HUES64 (cell line): ENCODE measurements around the gene CISD3.
A peak's percentile ranks its signal among the peaks of the same experiment; 100 is the strongest.

Source experiments
- H3K27ac ChIP-seq: 2 replicates; pipeline ENCODE4 v1.7.0; 2013; ENCODE audit warnings: low read depth, low read length, inconsistent platforms
- H3K27me3 ChIP-seq: 2 replicates; pipeline ENCODE4 v1.6.1; 2013; ENCODE audit warnings: mild to moderate bottlenecking, low read length; ENCODE audit not compliant: insufficient read depth
- H3K36me3 ChIP-seq: 2 replicates; pipeline ENCODE4 v1.6.1; 2013; ENCODE audit warnings: mild to moderate bottlenecking, low read length; ENCODE audit not compliant: insufficient read depth
- H3K4me1 ChIP-seq: 2 replicates; pipeline ENCODE4 v1.6.1; 2013; ENCODE audit warnings: mild to moderate bottlenecking, low read length, moderate library complexity; ENCODE audit not compliant: insufficient read depth
- H3K4me3 ChIP-seq: 2 replicates; pipeline ENCODE4 v1.5.1; 2013; ENCODE audit warnings: mild to moderate bottlenecking, low read length, moderate library complexity
- H3K9ac ChIP-seq: 2 replicates; pipeline ENCODE4 v1.6.1; 2013; ENCODE audit warnings: mild to moderate bottlenecking, low read depth, low read length
- H3K9me3 ChIP-seq: 2 replicates; pipeline ENCODE4 v1.6.1; 2013; ENCODE audit warnings: low read depth, low read length; ENCODE audit not compliant: insufficient read depth
- WGBS: fragments of 150-250, 120-280 bp; methylation state at CpG from one replicate; pipeline ENCODE4 v1.1.7; 2013; ENCODE audit warnings: missing lambda C conversion rate; 5-methylcytosine and 5-hydroxymethylcytosine counted together

CISD3 gene

DNA sequence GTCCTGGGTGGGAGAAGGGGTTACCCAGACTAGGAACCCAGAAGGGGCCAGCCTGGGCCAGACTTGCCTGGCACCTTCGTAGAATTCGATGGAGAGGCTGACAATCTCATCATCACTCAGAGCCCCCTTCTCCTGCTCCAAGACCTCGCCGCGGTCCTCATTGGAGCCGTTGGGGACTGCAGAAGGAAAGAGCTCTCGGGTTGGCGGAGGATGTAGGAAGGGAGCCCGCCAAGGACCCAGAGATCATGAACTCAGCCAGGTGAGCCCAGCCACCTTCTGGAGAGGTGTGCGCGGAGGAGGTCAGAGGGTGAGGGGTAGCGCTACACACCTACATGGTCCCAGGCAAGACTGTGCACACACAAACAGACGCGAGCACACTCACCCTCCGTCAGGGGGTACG, 8.5 kb downstream of the CISD3 start:
- WGBS: 98% methylated on average over 16 of the region's 16 CpGs
- Histone ChIP-seq H3K36me3 (peaks cover 53% of the 10 kb centered on the region), H3K27me3 (no peaks in the 10 kb centered on the region), H3K9me3 (no peaks in the 10 kb centered on the region), H3K9ac (no peak overlapping the region), H3K4me1 (peaks cover 4% of the 10 kb centered on the region; the same call in 1 of the 2 replicates), H3K4me3 (no peak overlapping the region), H3K27ac (no peak overlapping the region)

DNA sequence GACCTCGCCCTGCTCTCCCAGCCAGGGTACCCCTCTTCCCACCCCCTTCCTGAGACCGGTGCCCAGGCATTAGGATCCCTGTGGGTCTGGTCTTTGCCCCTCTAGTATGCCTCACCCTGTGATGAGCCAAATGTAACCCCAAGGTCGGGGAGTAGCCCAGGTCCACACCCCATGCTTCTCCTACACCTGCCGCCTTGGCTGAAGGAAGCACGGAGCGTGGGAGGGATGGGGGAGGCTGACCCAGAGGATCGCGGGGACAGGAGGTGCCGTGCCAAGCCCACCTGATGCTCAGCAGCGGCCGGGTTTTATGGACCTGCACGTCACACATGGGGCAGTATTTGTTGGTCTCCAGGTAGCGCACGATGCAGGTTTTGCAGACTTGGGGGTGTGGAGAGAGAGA, 9.2 kb downstream of the CISD3 start:
- H3K27me3 ChIP-seq: no peaks in the 10 kb centered on the region
- H3K9me3 ChIP-seq: no peaks in the 10 kb centered on the region
- peaks cover 9% of the 10 kb centered on the region; the same call in 1 of the 2 replicates for H3K4me1 ChIP-seq
- H3K36me3 ChIP-seq: peaks cover 47% of the 10 kb centered on the region
- no peak overlapping the region for H3K27ac ChIP-seq
- H3K9ac ChIP-seq: no peak overlapping the region
- 97% methylated on average over 14 of the region's 14 CpGs for WGBS
- no peak overlapping the region for H3K4me3 ChIP-seq

DNA sequence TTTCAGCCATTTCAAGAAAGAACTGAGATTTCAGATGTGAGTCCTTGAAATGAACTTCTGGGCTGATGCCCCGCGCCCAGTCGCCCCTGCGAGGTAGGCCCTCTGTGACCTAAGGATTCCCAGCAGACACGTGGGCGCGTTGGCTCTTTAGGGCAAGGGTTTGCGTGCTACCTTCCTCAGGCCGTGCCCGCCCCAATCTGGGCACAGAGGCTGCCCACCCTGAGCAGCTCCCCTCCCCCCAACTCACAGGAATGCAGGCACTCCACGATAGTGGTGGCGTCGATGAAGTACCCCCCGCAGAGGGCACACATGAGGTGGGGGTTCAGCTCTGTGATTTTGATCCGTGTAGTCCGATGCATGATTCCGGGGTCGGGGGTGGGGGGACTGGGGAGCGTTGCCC, 9.9 kb downstream of the CISD3 start:
- H3K36me3 ChIP-seq: peaks cover 41% of the 10 kb centered on the region
- H3K27me3 ChIP-seq: no peaks in the 10 kb centered on the region
- no peak overlapping the region for H3K4me3 ChIP-seq
- H3K9ac ChIP-seq: no peak overlapping the region
- peaks cover 13% of the 10 kb centered on the region; the same call in 1 of the 2 replicates for H3K4me1 ChIP-seq
- no peak overlapping the region for H3K27ac ChIP-seq
- 96% methylated on average over 19 of the region's 19 CpGs for WGBS
- no peaks in the 10 kb centered on the region for H3K9me3 ChIP-seq

DNA sequence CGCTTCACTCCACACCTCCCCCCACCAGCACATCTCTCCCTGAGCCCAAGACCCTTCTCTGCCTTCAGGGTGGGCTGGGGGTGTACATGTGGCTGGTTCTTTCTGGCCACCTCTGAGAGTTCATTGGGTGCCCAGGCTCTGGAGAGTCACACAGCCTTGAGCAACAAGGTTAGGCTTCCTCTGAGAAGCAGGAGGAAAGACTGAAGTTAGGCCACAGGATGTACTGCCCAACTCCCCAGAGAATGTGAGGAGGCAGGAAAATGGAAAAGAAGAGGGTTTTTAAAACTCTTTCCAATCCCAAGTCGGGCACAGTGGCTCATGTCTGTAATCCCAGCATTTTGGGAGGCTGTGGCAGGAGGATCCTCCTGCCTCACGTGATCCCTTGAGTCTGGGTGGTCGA, 10.7 kb downstream of the CISD3 start:
- H3K36me3 ChIP-seq: peaks cover 37% of the 10 kb centered on the region
- no peaks in the 10 kb centered on the region for H3K27me3 ChIP-seq
- WGBS: 94% methylated on average over 4 of the region's 4 CpGs
- no peak overlapping the region for H3K9ac ChIP-seq
- H3K4me1 ChIP-seq: peaks cover 18% of the 10 kb centered on the region
- H3K9me3 ChIP-seq: no peaks in the 10 kb centered on the region
- no peak overlapping the region for H3K4me3 ChIP-seq
- no peak overlapping the region for H3K27ac ChIP-seq

DNA sequence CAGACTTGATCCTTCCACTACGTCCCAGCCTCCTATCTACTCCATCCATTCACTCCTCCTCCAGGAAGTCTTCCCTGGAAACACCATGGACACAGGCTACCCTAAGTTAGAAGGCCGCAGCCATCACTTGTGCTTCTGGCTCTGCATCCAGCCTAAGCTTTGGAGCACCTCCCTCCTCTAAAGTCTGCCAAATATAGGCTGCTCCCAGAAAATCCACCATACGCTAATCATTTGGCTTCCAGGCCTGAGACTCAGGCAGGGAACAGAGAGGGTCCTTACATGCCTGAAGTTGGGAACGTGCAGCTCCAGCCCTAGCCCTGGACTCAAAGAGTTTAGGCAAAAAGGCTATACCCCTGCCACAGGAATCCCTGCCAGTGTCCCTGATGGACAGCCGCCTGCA, 11.3 kb downstream of the CISD3 start:
- Histone ChIP-seq H3K27ac (no peak overlapping the region), H3K4me1 (peaks cover 24% of the 10 kb centered on the region), H3K27me3 (no peaks in the 10 kb centered on the region), H3K36me3 (peaks cover 31% of the 10 kb centered on the region), H3K9me3 (no peaks in the 10 kb centered on the region), H3K9ac (no peak overlapping the region), H3K4me3 (no peak overlapping the region)
- WGBS: 90% methylated on average over 5 of the region's 5 CpGs

DNA sequence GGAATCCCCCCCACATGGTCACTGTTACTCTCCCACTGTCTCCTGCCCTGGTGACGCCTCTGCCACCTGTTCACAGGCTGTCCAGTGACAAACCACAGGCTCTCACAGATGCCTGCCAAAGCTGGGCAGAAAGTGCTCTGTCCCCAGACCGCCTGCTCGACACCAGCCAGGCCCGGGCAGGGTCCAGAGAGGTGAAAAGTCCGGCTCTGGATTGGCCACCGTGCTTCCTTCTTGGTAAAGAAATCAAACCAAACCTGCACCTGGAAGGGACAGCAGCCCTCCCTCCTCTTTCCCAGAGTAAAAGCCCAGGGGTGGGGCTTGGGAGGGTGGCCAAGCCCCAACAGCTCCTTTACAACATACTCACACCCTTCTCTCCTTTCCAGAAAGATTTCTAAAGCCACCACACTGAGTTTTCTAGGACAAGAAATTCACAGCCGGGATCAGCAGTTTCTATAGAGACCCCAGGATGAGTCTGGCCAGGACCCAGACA, 11.8 kb downstream of the CISD3 start:
- H3K4me3 ChIP-seq: no peak overlapping the region
- H3K4me1 ChIP-seq: peaks cover 27% of the 10 kb centered on the region
- H3K9ac ChIP-seq: no peak overlapping the region
- WGBS: 92% methylated on average over 7 of the region's 7 CpGs
- H3K27ac ChIP-seq: no peak overlapping the region
- no peaks in the 10 kb centered on the region for H3K27me3 ChIP-seq
- peaks cover 31% of the 10 kb centered on the region for H3K36me3 ChIP-seq
- no peaks in the 10 kb centered on the region for H3K9me3 ChIP-seq

DNA sequence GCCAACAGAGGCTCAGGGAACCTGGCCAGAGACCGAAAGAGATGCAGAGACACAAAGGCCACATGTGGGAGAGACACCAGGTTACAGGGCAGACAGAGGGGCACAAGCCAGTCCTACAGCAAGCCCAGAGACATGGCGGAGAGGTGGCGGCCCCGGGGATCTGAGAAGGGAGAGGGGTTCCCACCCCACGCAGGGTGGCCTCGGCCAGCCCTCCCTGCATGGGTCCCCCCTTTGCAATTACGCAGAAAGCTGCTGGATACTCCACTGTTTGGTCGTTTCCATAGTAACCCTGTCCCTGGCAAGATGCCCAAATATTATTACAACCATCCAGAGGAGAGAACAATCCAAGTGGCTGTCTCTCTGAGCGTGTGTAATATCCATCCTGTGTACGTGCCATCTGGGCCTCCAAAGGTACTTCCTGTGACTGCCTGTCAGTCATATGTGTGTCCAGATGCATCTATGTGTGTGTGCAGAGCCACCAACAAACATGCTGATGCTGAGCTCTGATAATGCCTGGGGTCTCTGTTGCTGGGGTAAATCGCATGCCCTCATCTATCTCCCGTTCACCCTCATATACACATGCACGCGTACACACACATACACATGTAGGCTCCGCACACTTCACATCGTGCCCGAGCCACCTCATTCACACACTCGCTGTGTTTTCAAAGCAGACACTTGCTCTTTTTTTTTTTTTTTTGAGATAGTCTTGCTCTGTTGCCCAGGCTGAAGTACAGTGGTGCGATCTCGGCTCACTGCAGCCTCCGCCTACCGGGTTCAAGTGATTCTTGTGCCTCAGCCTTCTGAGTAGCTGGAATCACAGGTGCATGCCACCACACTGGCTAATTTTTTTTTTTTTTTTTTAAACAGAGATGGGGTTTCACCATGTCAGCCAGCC, 12.5 kb downstream of the CISD3 start:
- WGBS: 93% methylated on average over 22 of the region's 22 CpGs
- H3K4me1 ChIP-seq: peaks cover 27% of the 10 kb centered on the region

DNA sequence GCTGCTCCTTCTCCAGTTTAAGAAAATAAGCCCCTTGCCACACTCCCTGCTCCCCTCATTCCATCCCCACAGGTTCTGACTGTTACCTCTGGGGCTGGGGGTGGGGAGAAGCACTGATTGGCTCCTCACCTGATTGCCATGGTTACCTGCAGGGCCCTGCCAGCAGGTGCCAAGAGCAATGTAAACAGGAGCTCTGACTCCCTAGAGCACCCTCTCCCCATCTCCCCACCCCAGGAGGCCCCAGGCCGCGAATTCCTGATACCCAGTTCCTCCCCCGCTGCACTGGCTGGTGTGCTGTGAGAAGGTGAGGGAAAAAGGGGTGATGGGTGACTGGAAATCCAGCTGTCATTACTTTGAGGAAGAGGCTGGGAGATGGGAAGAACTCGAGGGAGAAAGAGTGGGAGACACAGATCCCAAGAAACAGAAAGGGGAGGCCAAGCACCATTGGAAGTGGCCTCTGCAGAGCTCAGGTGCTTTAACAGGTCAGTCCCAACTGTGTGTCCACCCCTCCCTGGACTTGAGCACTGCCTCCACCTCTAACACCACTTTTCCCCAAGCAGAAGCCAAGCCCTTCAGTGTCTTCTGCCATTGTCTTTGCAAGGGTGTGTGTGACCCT, 13.5 kb downstream of the CISD3 start:
- Histone ChIP-seq H3K4me3 (no peak overlapping the region), H3K27ac (no peak overlapping the region), H3K27me3 (no peaks in the 10 kb centered on the region), H3K9me3 (no peaks in the 10 kb centered on the region), H3K9ac (no peak overlapping the region), H3K36me3 (peaks cover 15% of the 10 kb centered on the region), H3K4me1 (peaks cover 27% of the 10 kb centered on the region)
- 70% methylated on average over 4 of the region's 4 CpGs for WGBS

More for the DNA sequence above, 12.5 kb downstream of the CISD3 start:
- H3K9ac ChIP-seq: no peak overlapping the region; the same call in 1 of the 2 replicates
- no peaks in the 10 kb centered on the region for H3K27me3 ChIP-seq
- peaks cover 25% of the 10 kb centered on the region for H3K36me3 ChIP-seq
- H3K4me3 ChIP-seq: no peak overlapping the region
- no peaks in the 10 kb centered on the region for H3K9me3 ChIP-seq
- H3K27ac ChIP-seq: no peak overlapping the region

DNA sequence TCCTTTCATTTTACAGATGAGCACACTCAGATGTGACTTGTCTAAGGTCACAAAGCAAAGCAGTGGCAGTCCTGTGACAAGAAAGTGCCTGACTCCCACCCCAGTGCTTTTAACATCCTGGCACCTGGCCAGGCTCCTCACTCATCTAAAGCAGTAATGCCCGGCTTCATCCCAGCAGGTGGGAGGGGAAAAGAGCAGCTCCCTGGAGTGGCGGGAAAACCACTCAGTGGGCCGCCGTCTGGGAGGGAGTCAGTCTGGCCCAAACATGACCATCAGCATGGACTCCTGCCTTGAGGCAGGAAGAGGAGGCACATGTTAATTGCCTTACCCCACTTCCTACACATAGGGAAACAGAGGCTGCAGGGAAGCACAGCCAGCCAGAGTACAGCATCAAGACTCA, 15.4 kb downstream of the CISD3 start:
- Histone ChIP-seq H3K9ac (no peak overlapping the region), H3K4me3 (peak overlapping the region; percentile 91; the same call in 1 of the 2 replicates), H3K9me3 (no peaks in the 10 kb centered on the region), H3K27ac (no peak overlapping the region), H3K4me1 (peaks cover 30% of the 10 kb centered on the region), H3K27me3 (no peaks in the 10 kb centered on the region), H3K36me3 (no peaks in the 10 kb centered on the region; the same call in 1 of the 2 replicates)
- 35% methylated on average over 4 of the region's 4 CpGs for WGBS

DNA sequence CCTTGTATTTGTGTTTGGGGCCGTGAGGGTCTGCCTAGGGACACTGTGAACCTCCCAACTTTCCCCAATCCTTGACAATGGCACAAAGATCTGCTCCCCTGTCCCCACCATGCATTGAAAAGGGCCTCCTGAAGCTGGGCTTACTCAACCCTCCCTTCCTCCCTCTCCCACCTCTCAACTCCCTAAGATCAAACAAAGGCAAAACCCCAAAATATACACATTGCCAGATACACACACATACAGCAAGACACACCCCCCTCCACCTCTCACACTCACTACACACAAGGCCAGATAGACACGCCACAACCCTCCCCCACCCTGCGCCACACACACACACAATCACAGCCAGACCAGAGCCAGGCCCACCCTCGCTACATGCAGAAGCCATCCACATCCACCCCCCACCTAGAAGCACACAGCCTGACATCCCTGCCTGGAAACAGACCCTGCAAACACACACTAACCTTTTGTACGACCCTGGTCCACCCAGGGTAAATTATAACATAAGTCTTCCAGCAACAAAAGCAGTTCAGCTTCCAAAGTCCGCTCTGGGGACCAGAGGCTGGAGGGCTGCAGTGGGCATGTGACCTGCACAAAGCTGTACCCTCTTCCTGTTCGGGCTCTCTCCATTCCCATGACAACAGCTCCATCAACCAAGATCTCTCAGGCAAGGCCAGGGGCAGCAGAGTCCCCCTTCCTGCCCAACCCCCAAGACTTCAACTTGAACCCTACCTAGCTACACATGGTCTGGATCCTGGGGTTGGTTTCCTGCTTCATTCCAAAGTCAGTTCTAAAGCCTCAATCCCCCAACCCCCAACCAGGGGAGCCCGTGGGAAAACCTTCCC, 16.1 kb downstream of the CISD3 start:
- H3K27ac ChIP-seq: no peak overlapping the region
- H3K4me1 ChIP-seq: peaks cover 30% of the 10 kb centered on the region
- H3K36me3 ChIP-seq: no peaks in the 10 kb centered on the region; the same call in 1 of the 2 replicates
- 41% methylated on average over 8 of the region's 8 CpGs for WGBS
- H3K27me3 ChIP-seq: peaks cover 6% of the 10 kb centered on the region; the same call in 1 of the 2 replicates
- peak overlapping the region; percentile 91 for H3K4me3 ChIP-seq
- no peaks in the 10 kb centered on the region for H3K9me3 ChIP-seq
- 0 out of 2 replicates have a peak overlapping the region, but pooled peaks have one; percentile 28 for H3K9ac ChIP-seq
